Medulla oblongata (tissue), 1 donor: ENCODE data around the gene USP5.

Experiments
- DNase-seq: peaks from one replicate; pipeline ENCODE4 v3.0.0-alpha.2; 2015; ENCODE audit errors: extremely low spot score

The USP5 gene

DNA sequence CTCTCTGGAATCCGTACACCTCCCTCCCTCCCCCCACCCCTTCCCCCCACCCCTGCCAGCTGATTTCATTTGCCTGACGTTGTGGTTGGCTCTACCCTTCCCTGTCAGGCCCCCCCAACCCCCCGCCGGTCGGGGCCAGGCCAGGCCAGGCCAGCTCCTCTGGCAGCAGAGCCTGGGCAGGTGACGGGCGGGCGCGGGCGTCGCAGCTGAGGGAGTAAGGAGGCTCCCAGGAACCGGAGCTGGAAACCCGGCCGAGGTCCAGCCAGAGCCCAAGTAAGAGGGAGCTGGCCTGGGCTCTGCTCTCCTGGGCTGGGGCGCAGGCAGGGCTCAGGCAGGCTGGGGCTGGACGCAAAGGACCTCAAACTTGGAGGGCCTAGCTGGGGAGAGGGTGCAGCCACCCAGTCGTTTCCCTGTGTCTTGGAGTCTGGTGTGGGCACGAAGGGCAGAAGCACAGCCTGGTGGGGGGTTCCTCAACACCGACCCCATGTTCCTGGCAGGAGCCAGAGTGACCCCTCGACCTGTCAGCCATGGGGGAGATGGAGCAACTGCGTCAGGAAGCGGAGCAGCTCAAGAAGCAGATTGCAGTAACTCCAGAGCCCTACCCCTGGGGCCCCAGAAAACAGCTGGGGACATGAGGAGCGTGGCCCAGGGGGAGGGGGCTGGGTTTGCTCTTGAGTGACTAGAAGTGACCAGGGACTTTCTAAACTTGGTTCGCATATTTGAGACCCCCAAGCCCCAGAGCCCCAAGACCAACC lies 11.0 kb upstream of the USP5 start, which contains the start of gene GNB3:
Gene GNB3 (plus strand): TSS at position 165 of the 755 bp plus-strand sequence. CDS start 363 bp downstream, at position 528.
- no peak for DNase-seq

DNA sequence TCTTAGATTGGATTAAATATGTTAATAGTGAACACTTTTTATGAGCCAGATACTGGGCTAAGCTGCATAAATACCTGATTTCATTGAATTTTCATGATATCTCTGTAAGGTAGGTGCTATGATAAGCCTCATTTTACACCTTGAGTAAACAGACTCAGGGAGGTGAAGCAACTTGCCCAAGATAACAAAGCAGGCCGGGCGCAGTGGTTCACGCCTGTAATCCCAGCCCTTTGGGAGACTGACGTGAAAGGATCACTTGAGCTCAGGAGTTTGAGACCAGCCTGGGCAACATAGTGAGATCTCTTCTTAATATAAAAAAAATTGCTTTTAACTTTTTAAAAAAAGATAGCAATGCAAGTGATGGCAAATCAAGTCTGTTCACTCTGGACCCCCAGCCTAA lies 9.9 kb upstream of the USP5 start:
- no peak for DNase-seq

DNA sequence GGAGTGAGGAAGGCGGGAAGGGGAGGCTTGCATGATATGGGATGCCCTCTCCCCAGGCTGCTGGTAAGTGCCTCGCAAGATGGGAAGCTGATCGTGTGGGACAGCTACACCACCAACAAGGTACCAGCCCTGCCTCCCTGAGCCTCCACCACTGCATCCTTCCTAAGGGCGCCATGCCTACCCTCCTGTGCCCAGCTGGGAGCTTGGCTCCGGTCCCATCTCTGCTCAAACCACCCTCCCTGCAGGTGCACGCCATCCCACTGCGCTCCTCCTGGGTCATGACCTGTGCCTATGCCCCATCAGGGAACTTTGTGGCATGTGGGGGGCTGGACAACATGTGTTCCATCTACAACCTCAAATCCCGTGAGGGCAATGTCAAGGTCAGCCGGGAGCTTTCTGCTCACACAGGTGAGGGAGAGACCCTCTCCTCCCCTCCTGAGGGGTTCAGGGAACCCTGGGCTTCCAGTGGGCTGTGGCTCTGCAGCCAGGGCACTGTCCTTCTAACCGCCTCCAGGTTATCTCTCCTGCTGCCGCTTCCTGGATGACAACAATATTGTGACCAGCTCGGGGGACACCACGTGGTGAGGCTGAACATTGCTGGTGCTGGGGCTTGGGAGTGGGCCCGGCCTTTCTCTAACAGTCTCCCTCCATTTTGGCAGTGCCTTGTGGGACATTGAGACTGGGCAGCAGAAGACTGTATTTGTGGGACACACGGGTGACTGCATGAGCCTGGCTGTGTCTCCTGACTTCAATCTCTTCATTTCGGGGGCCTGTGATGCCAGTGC lies 8.6 kb upstream of the USP5 start:
- no peak for DNase-seq

DNA sequence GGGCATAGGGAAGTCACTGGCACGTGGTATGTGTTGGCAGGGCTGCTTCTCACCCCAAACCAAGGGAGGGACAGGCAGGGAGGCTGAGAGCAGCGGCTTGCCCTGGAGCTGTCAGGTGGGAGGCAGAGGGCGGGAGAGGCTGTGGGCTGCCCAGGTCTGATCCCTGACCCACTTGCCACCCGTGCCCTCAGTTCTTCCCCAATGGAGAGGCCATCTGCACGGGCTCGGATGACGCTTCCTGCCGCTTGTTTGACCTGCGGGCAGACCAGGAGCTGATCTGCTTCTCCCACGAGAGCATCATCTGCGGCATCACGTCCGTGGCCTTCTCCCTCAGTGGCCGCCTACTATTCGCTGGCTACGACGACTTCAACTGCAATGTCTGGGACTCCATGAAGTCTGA lies 6.6 kb upstream of the USP5 start:
- no peak for DNase-seq

DNA sequence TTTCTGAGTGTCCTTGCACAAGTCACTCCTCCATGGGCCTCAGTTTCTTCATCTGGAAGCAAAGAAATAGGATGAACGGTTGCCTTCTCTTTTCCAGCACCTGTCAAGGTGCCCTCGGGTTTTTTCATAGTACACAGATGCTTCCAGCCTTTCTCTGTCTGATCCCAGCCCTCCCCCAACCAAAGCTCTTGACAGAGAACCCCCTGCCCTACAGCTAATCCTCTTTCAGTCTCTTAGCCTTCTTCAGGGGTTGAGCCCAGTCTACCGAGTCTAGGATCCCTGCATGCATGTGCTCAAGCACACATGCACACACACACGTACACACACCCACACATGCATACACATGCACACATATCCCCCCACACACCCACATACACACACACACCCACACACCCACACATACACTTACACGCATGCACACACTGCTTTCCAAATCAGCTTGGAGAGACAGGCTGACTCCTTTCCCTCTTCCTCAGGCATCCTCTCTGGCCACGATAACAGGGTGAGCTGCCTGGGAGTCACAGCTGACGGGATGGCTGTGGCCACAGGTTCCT lies 5.6 kb upstream of the USP5 start:
- no peak for DNase-seq

DNA sequence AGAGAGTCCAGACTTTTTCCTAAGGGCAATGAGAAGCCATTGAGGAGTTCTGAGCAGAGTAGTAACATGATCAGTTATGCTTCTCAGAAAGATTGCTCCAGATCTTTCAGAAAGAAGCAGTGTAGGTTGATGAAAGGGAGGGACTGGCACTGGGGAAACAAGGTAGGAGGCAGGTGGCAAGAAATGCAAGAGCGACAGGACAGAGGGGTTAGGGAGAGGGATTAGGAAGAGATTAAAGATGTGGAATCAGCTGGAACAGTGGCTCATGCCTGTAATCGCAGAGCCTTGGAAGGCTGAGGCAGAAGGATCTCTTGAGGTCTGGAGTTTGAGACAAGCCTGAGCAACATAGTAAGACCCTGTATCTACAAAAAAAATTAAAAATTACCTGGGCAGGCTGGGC lies 4.3 kb upstream of the USP5 start:
- no peak for DNase-seq

DNA sequence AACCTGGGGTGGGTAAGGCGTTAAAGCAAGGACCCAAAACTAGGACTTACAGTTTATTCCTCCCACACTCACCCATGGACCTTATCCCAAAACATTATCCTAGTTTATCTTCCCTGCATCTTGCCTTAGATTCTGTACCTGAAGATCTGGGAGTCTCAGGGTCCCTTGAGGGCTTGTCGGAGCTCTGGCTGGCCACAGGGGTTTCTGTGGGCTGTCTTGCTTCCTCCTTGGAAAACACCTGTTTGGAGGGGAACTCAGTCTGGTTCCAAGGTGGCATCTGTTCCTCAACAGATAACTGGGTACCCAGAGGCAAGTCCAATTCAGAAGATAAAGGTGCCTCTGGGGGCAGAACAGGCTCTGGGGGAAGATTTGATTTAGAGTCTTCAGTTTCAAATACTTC lies 2.5 kb upstream of the USP5 start:
- DNase-seq: no peak

DNA sequence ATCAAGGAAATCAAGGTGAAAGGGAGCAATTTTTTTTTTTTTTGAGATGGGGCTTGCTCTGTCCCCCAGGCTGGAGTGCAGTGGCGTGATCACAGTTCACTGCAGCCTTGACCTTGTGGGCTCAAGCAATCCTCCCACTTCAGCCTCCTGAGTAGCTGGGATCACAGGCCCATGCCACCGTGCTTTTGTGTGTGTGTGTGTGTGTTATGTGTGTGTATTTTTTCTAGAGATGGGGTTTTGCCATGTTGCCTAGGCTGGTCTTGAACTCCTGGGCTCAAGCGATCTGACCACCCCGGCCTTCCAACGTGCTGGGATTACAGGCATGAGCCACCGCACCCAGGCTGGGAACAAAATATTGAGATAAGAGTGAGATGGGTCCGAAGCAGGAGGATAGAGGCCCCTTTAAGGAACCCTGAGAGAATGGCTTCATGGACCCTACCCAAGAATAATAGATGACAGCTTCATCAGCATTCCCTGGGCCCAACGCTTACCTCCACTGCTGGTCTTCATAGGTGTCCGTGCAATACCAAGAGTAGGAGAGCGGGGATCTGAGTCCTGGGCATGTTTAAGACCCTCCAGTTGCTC lies 1.9 kb upstream of the USP5 start:
- DNase-seq: no peak

DNA sequence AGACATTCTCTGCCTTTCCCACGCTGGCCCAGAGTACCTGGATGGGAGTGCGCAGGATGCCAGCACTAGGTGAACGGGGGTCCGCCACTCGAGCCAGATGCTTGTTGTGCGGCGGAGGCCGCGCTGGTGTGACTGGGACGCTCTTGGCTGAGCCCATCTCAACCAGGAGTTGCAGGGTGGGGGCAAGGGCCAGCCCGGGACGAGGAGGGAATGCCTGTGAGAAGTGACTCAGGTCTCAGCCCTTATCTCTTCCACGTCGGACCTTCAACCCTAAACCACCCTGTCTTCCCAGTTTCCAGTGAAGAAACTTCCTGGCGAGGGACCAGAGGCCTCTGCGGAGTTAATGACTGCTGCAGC lies 1.2 kb upstream of the USP5 start:
- no peak for DNase-seq

DNA sequence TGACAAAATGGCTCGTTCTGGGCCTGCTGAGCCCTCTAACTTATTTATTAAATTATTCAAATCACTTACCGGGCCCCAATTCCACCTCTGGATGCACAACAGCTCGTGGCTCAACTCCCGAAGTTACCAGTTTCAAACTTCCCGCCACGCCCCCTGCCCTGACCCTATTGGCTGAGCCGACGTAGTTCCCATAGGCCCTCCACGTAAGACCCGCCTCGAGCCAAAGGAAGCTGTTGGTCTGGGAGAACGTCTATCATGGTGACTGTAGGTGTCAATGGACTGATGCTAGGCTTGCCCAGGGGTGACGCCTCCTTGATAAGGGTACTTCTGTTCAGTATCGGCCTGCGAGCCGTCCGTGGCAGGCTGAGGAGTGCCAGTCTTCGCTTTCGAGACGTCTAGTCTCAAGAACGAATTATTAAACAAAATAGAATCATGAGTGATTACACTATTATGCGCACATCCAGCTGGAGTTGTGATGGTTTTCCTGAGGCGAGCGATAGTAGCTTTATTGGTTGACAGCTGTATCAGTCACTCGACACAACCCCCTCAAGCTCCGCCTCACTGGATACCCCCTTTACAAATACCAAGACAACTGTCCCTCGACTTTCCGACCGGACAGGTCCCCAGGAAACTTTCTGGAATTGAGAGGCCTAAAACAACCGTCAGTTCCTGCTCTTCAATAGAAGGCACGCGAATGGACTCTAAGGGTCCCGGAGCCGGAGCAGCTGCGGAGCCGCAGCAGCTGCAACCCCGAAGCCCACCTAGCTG lies 613 bp upstream of the USP5 start, which contains the start of gene CDCA3:
Gene CDCA3 (minus strand): TSS at position 134 of the 768 bp plus-strand sequence. CDS start 334 bp downstream, outside the sequence.
- DNase-seq: peak; percentile 99

DNA sequence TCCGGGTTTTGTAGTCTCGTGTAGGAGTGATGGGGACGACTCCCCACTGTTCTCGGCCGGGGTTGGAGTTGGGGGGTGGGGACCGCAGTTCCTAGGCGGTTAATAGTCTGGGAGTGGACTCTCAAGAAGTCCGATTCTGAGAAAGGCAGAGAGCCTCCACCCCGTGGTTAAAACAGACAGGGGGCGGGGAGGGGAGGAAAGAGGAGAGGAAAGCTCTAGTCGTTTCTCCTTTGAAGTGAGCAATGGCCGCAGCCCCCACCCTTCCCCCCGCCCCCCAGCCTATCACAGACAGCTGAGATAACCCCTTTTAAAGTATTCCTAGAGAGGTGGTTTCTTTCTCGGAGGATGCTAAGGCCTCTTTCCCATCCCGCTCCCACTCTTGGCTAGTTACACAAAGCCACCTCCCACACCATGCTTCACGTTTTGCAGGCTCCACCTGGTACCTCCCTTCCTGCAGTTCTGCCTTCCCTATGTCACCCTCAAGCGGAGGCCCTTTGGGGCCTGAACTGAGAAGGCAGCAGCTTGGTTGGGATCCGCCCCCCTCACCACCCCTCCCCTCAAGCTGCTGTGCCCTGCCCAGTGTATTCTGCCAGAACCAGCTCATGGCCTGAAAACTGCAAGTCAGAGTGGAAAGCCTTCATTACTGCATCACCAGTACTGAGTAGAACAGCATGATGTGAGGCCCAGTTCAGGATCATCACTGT lies 853 bp downstream of the USP5 start:
- peak; percentile 67 for DNase-seq

DNA sequence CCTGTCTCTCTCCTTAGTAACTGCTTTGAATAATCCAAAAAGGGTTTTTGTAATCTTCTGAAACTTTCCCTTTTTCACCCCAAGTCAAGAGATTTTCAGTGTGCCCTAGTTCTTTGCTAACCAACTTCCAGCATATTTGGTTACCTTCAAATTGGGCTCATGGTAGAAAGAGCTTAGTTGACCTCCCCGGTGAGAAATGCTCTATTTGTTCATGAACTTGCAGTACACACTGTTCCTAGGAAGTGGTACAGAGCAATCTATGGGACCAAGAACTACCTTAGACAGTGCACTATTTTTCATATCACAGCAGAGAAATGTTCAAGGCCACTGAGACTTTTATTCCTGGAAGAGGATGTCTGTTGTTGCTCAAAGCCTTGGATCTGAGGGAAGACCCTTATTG lies 1.7 kb downstream of the USP5 start:
- no peak for DNase-seq

DNA sequence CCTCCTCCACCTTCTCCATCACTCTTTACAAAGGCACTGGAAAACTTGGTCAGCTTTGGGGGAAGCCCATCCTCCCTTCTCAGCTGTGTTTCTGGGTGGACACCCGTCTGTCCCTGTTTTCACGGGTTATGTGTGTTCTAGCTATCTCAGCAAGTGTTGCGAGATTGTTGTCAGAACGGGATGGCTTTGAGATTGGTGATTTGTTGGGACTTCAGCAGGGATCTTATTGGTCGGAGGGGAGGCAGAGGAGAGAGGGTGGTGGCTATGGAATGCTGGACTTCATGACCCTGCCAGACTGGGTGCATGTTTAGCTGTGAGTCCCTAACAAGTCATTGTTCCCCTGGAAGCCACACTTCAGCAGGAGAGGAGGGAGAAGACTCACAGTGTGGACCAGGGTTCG lies 2.1 kb downstream of the USP5 start:
- DNase-seq: no peak

DNA sequence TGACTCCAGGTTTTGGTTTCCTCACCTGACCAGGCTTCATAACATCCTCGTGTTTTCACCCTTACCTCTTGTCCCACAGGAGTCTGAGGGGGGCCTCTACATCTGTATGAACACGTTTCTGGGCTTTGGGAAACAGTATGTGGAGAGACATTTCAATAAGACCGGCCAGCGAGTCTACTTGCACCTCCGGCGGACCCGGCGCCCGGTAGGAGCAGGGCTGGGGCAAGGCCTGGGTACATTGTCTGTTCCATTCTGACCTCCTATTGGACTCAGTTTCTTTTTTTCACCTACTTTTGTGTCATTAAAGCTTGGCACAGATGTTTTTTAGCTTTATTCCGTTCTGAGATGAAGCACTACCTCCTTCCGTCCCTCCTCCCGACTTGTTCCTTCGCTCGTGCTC lies 3.4 kb downstream of the USP5 start:
- no peak for DNase-seq

DNA sequence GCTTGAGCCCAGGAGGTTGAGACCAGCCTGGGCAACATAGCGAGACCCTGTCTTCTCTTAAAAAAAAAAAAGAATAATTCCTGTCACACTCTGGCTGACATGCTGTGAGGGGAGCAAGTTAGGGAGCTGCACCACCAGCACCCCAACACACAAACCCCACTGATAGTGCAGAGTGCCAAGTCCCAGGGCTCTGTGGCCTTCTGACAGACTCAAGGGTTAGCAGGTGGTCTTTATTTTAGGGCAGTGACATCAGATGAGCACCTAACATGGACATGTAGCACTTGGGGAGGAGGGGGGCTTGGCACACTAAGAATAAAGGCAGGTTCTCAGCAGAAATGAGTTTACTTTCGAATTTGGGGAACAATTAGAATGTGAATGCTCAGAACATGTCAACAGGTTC lies 6.8 kb downstream of the USP5 start:
- no peak for DNase-seq

DNA sequence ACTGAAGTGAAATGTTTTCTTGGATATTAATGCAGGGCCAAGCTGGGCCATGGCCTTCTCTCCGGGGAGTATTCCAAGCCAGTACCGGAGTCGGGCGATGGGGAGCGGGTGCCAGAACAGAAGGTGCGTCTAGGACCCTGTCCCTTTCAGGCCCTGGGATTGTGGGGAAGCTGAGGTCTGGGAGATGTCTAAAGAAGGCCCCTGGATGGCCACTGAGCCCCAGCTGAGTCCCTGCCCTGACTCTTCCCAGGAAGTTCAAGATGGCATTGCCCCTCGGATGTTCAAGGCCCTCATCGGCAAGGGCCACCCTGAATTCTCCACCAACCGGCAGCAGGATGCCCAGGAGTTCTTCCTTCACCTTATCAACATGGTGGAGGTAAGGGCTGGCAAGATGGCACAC lies 8.2 kb downstream of the USP5 start:
- DNase-seq: no peak

DNA sequence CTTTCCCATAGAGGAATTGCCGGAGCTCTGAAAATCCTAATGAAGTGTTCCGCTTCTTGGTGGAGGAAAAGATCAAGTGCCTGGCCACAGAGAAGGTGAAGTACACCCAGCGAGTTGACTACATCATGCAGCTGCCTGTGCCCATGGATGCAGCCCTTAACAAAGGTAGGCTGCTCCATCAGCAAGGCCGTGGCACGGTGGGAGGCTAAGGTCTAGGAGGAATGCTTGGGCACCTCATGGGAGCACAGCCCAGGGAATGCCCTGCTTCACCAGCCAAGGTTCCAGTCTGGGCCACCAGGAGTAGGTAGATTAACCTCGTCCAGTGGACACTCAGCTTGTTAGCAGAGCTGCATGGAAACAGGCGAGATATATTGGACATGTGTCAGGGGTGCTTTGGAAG lies 9.0 kb downstream of the USP5 start:
- no peak for DNase-seq

DNA sequence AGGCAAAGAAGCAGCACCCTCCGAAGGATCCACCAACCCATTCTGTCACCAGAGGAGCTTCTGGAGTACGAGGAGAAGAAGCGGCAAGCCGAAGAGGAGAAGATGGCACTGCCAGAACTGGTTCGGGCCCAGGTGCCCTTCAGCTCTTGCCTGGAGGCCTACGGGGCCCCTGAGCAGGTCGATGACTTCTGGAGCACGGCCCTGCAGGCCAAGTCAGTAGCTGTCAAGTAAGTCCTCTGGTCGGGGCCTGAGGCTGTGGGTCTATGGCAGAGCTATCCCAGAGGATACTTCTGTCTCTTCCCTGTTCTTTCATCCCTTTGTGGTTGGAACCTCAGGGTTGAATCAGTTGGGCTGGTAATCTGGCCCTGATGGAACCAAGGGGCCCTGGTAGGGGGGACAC lies 9.4 kb downstream of the USP5 start:
- DNase-seq: no peak

DNA sequence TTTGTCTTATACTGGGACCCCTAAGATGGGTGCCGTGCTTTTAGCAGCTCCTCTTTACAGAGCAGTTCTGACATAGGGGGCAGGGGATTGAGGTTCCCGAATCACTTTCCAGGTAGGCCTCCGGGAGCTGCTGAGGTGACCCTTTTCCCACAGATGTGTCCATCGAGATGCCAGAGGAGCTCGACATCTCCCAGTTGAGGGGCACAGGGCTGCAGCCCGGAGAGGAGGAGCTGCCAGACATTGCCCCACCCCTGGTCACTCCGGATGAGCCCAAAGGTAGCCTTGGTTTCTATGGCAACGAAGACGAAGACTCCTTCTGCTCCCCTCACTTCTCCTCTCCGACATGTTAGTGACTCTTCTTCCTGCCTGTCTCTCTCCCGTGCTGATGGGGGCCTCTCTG lies 11.1 kb downstream of the USP5 start:
- no peak for DNase-seq

DNA sequence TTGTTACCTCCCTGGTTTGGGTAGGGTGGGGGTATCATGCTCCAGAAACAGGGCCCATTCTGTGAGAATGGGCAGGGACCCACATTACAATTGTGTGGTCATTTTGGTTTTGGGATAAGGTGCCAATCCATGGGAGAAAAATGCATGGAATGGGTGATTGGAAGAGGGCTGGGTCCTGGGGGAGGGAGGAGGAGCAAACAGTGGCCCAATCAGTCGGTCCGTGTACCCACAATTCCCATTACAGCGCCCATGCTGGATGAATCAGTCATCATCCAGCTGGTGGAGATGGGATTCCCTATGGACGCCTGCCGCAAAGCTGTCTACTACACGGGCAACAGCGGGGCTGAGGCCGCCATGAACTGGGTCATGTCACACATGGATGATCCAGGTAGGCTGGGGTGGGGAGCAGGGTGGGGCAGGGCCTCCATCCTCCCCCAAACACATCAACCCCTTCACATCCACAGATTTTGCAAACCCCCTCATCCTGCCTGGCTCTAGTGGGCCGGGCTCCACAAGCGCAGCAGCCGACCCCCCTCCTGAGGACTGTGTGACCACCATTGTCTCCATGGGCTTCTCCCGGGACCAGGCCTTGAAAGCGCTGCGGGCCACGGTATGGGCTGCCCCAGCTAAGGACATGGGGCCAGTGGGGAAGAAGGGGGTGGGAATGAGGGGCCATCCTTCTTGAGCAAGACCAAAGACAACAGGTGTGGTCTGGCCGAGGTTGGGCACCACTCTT lies 11.8 kb downstream of the USP5 start:
- no peak for DNase-seq
